IMR-90 (cell line): ENCODE measurements around the gene FAM76A.
"Not testable (repeated sequence)": the region's sequence is repeated elsewhere in the genome, so short reads cannot be mapped to it uniquely, and the experiment has no call there.

Experiments
- POLR2A ChIP-seq: IDR thresholded peaks from 2 replicates; pipeline ENCODE4 v1.6.1; 2012; ENCODE audit warnings: mild to moderate bottlenecking, low read depth, low read length
- TF ChIP-seq, protein P1 (sequence below): conservative IDR thresholded peaks from 2 replicates; pipeline ENCODE4 v1.5.1; 2012; ENCODE audit warnings: mild to moderate bottlenecking, low read depth, low read length, improper control_type of control experiment

GRCh38 chr1:27680225-27680791, 45.5 kb upstream of the FAM76A start:
- not testable (repeated sequence) for TF ChIP-seq POLR2A
- TF ChIP-seq, protein P1, sequence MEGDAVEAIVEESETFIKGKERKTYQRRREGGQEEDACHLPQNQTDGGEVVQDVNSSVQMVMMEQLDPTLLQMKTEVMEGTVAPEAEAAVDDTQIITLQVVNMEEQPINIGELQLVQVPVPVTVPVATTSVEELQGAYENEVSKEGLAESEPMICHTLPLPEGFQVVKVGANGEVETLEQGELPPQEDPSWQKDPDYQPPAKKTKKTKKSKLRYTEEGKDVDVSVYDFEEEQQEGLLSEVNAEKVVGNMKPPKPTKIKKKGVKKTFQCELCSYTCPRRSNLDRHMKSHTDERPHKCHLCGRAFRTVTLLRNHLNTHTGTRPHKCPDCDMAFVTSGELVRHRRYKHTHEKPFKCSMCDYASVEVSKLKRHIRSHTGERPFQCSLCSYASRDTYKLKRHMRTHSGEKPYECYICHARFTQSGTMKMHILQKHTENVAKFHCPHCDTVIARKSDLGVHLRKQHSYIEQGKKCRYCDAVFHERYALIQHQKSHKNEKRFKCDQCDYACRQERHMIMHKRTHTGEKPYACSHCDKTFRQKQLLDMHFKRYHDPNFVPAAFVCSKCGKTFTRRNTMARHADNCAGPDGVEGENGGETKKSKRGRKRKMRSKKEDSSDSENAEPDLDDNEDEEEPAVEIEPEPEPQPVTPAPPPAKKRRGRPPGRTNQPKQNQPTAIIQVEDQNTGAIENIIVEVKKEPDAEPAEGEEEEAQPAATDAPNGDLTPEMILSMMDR, result not testable (repeated sequence)
